HG03159 (cell line): ENCODE data around the gene EYA2.

Experiments
- ATAC-seq: cut with Tn5 transposase; IDR thresholded peaks from one replicate; pipeline ENCODE4 v1.9.1; 2021; ENCODE audit warnings: mild to moderate bottlenecking, moderate library complexity; ENCODE audit not compliant: unreplicated experiment

The EYA2 gene

DNA sequence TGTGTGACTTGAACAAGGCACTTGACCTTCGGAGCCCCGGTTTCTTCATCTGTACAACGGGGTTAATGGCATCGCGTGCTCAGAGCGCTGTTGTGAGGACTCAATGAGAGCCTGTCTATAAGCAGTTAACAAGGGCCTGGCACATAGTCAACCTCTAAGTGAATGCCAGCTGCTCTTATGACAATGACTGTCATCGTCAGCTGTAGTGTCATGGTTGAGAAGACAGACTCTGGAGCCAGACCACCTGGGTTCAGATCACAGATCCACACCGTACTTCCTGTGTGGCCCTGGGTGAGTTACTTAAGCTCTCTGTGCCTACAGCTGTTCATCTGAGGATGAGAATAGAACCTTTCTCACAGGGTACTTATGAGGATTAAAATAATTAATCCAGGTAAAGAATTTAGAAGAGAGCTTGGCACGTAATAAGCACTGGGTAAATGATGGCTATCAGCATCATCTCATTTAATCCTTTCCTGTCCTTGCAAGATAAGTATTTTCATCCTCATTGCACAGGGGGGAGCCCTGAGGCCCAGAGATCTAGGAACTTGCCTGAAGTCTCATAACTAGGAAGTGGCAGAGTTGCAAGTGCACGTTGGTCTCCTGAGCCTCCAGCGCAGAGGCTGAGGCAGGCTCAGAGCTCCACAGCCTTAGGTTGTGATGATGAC lies 105.3 kb downstream of the EYA2 start:
- ATAC-seq: no peak

GRCh38 chr20:47003223-47003622 lies 108.6 kb downstream of the EYA2 start:
- ATAC-seq: no peak

DNA sequence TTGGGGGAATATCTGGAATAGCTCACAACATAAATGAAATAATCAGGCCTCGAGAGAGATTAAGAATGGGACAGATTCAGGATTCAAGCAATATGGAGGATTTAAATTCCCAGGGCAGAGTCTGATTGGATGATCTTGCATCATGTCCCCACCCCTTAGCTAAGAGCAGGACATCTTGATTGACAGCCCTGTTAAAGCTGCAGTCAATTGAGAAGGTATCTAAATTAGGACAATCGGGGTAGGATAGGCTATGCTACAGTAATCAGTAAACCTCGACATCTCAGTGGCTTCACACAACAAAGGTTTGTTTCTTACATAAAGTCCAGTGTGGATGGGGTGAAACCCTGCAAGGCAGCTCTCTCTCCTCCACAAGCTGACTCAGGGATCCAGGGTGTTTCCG lies 109.5 kb downstream of the EYA2 start:
- no peak for ATAC-seq

GRCh38 chr20:47007826-47008655 lies 113.4 kb downstream of the EYA2 start:
- ATAC-seq: no peak

DNA sequence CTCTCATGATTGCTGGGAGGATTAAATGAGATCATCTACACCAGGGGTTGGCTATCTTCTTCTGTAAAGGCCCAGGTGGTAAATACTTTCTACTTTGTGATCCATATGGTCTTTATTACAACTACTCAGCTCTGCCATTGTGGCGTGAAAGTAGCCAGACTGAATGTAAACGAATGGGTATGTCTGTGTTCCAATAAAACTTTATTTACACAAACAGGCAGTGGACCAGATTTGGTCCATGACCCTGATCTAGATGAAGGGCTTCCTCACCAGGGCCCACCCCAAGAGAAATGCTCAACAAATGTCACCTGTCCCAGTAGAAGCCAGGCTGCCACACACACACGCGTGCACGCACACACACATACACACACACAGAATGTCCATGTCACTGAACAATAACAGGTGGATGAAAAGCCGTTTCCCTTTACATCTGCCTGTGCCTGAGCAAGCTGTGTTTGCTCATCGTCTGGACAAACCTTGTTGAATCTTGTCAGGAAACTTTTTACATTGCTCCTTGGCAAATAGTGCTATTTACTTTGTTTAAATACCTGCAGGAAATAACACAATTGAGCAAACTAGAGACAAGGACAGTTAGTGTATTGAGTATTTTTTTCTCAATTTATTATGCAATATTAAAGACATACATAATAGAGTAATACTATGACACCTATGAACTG lies 114.3 kb downstream of the EYA2 start:
- ATAC-seq: no peak

DNA sequence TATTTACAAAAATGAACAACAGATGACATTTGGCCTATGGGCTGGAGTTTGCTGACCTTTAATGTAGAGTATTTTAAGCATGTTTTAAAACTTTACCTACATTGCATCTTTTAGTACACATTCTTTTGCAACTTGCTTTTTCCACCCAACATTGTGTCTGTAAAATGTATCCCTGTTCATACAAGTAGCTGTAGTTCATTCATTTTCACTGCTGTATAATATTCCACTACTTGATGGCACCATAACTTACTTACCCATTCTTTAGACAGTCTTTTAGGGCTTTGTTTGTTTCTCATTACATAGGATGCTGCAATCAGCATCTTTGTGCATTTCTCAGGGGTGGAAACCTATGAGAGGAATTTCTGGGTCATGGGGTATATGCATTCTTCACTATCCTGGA lies 115.1 kb downstream of the EYA2 start:
- ATAC-seq: no peak

DNA sequence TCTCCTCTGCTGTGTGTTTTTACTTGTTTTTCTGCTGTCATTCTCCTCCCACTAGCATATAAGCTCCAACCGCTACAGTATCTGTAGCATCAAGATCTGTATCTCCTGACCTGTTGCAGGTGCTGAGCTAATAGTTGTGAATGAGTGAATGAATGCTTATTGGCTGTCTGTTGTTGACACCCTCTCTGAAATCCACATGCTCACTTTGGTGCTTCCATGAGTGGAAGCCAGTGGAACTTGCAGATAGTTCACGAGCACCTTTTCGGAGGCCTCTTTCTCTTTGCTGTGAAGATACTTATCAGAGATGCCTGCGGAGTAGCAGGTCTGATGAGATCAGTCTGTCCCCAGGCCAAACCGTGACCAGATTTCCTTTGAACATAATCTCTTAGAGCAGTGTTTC lies 117.3 kb downstream of the EYA2 start:
- ATAC-seq: no peak

- no peak for ATAC-seq
Measured at GRCh38 chr20:47013606-47014005, 119.0 kb downstream of the EYA2 start.

DNA sequence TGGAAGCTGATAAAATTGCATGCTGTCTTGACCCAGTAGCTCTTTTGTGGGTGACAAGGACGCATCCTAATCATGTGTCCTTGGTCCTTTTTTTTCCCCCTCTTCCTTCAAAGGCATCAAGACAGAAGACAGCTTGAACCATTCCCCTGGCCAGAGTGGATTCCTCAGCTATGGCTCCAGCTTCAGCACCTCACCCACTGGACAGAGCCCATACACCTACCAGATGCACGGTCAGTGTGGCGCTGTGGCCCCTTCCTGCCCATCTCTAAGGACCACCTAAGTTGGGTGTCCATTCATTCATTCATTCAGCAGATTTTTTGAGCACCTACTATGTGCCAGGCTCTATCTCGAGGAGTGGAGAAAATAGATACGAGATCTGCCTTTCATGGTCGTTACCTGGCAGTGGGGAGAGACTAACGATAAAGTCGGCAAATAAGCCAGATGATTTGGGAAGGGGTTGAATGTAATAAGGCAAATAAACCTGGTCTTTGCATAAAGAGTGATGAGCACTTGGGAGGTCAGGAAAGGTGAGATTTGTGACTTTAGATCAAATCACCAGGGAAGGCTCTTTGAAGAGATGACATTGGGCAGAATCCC lies 121.5 kb downstream of the EYA2 start:
- no peak for ATAC-seq

DNA sequence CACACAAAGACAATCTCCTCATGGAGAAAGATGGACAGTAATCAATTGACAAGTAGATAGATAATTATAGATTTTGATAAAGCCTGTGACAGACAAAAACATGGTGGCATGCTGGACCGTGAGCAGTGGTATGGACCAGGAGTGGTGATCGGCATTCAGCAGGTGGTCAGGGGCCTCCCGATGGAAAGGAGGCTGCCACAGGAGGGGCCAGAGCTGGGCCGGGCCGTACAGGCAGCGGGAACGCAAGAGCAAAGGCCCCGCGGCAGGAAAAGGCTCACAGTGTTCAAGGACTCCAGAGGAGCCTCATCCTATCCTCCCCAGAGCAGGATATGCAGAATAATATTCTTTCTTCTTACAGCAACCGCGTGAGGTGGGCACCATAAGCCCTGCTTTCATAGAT lies 123.7 kb downstream of the EYA2 start:
- ATAC-seq: no peak

- no peak for ATAC-seq
Measured at GRCh38 chr20:47019121-47019824, 124.6 kb downstream of the EYA2 start.

- ATAC-seq: no peak
Measured at GRCh38 chr20:47020231-47020630, 125.6 kb downstream of the EYA2 start.

GRCh38 chr20:47021850-47022249 lies 127.2 kb downstream of the EYA2 start:
- no peak for ATAC-seq

DNA sequence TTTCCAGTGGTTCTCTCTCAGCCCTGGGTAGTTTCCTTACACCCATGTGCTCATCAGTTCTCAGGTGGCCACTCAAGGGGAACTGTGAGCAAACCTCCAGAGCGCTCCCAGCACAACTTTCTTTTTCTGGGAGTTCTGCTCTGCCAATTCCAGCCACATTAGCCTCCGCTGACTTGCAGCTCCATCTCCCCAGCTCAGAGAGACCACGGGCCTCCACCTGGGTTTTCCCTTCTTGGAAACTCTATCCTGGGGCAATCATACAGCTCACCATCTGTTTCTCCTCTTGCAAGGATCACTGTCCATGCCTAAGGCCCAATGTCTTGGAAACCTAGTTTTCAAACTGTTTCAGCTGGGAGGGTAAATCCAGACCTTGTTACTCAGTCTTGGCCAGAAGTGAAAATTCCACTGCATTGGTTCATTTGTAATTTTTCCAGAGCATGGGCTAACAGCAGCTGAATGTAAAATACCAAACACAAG lies 129.9 kb downstream of the EYA2 start:
- ATAC-seq: no peak

DNA sequence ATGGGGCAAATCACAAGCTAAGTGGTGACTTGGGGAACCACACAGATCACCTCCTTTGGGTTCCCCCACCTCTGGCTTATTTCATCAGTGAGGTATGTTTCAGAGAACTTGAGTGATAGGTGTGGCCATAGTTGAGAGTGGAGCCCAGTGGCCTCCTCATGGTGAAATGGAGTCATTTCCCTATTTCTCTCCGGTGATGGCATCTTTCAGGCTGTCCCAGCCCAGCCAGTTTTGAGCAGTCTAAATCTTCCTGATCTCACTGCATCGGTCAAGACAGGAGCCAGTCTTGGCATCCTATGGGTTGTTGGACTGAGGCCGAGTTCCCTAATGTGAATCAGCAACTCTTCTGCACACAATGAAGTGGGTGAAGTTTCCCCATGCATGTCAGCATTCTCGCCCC lies 132.4 kb downstream of the EYA2 start:
- ATAC-seq: no peak

- no peak for ATAC-seq
Measured at GRCh38 chr20:47027456-47027855, 132.8 kb downstream of the EYA2 start.

GRCh38 chr20:47028487-47028886 lies 133.8 kb downstream of the EYA2 start:
- ATAC-seq: no peak

- no peak for ATAC-seq
Measured at GRCh38 chr20:47029845-47030244, 135.2 kb downstream of the EYA2 start.

GRCh38 chr20:47030271-47030810 lies 135.7 kb downstream of the EYA2 start:
- no peak for ATAC-seq

DNA sequence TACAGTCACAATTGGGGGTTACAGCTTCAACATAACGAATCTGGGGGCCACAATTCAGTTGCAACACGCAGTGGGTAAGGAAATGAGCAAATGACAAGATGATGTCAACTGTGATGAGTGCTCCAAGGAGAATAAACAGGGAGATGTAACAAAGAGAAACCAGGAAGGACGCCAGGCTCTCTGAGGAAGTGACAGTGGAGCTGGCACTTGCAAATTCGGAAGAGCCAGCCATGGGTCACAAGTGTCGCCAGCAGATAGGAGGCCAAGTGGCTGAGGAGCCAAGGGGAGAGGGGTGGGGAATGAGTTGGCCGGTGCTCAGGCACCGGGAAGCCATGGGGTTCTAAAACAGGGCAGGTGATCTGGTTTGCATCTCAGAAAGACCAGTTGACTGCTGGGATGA lies 136.4 kb downstream of the EYA2 start:
- ATAC-seq: no peak

GRCh38 chr20:47031821-47032220 lies 137.2 kb downstream of the EYA2 start:
- ATAC-seq: no peak
